IPS DF 4.7 (cell line): ENCODE measurements around the gene LILRB3.

Experiments
- DNase-seq: peaks from one replicate; pipeline ENCODE4 v3.0.0-alpha.2; 2013; ENCODE audit warnings: low spot score; ENCODE audit errors: extremely low read depth

The LILRB3 gene

GRCh38 chr19:54168174-54168917 lies 54.5 kb downstream of the LILRB3 start:
- DNase-seq, result no peak
